HepG2 (cell line): ENCODE measurements around the gene PRSS36. TPM values are rescaled to one million over a fixed set of nuclear protein-coding genes. Genes with fewer than 3 reads are reported as not detected.

ENCODE experiments used
- AHR ChIP-seq: IDR thresholded peaks from 2 replicates; pipeline ENCODE4 v1.6.1; 2018; ENCODE audit warnings: missing genetic modification reagents, missing compliant biosample characterization
- E2F2 ChIP-seq: sonication (generic); formaldehyde crosslinking; IDR thresholded peaks from 2 replicates; pipeline ENCODE4 v1.4.0; 2020; ENCODE audit warnings: missing genetic modification reagents, borderline replicate concordance
- ELF4 ChIP-seq: sonication (generic); formaldehyde crosslinking; IDR thresholded peaks from 2 replicates; pipeline ENCODE4 v1.5.0; 2020; ENCODE audit warnings: missing genetic modification reagents, mild to moderate bottlenecking, moderate library complexity, borderline replicate concordance
- HDAC6 ChIP-seq: fragments of 200-600 bp; sonication (generic); IDR thresholded peaks from 2 replicates; pipeline ENCODE4 v1.7.0; 2017; ENCODE audit warnings: mild to moderate bottlenecking, antibody characterized with exemption, low read length, low read depth
- HNRNPL ChIP-seq: fragments of 200-400 bp; formaldehyde crosslinking; IDR thresholded peaks from 2 replicates; pipeline ENCODE4 v1.6.1; 2017; ENCODE audit warnings: mild to moderate bottlenecking, low read depth, low read length
- IKZF1 ChIP-seq: fragments of 450-650 bp; IDR thresholded peaks from 2 replicates; pipeline ENCODE4 v1.7.1; 2016
- MED8 ChIP-seq: sonication (generic); formaldehyde crosslinking; IDR thresholded peaks from 2 replicates; pipeline ENCODE4 v1.8.1; 2023; ENCODE audit warnings: mild to moderate bottlenecking, missing genetic modification reagents; ENCODE audit not compliant: insufficient replicate concordance
- MIER3 ChIP-seq: IDR thresholded peaks from 2 replicates; pipeline ENCODE4 v1.6.1; 2016; ENCODE audit warnings: missing compliant biosample characterization, borderline replicate concordance
- MXI1 ChIP-seq: IDR thresholded peaks from 3 replicates; pipeline ENCODE4 v1.6.1; 2012; ENCODE audit warnings: low read depth, low read length, inconsistent platforms, borderline replicate concordance
- PHF21A ChIP-seq: sonication (generic); formaldehyde crosslinking; IDR thresholded peaks from 2 replicates; pipeline ENCODE4 v1.5.0; 2020; ENCODE audit warnings: mild to moderate bottlenecking, missing genetic modification reagents
- REPIN1 ChIP-seq: sonication (generic); formaldehyde crosslinking; IDR thresholded peaks from 2 replicates; pipeline ENCODE4 v1.8.0; 2022; ENCODE audit warnings: missing genetic modification reagents, low read depth, mild to moderate bottlenecking, borderline replicate concordance
- RXRA ChIP-seq: sonication (generic); formaldehyde crosslinking; IDR thresholded peaks from 2 replicates; pipeline ENCODE4 v1.5.1; 2020; ENCODE audit warnings: missing genetic modification reagents
- TCF7L2 ChIP-seq: IDR thresholded peaks from 2 replicates; pipeline ENCODE4 v1.6.1; 2011; ENCODE audit warnings: mild to moderate bottlenecking, low read depth, low read length, moderate library complexity
- THYN1 ChIP-seq: sonication (generic); formaldehyde crosslinking; IDR thresholded peaks from 2 replicates; pipeline ENCODE4 v1.8.1; 2023; ENCODE audit warnings: low read depth, mild to moderate bottlenecking, moderate library complexity, missing genetic modification reagents, borderline replicate concordance
- ZBTB49 ChIP-seq: sonication (generic); formaldehyde crosslinking; IDR thresholded peaks from 2 replicates; pipeline ENCODE4 v1.4.0; 2020; ENCODE audit warnings: missing genetic modification reagents, borderline replicate concordance
- ZFP36L2 ChIP-seq: sonication (generic); formaldehyde crosslinking; IDR thresholded peaks from 2 replicates; pipeline ENCODE4 v1.4.0; 2020; ENCODE audit warnings: missing genetic modification reagents
- ZNF350 ChIP-seq: sonication (generic); formaldehyde crosslinking; IDR thresholded peaks from 2 replicates; pipeline ENCODE4 v1.4.0; 2020; ENCODE audit warnings: mild to moderate bottlenecking, low read depth, missing genetic modification reagents, borderline replicate concordance
- ZNF530 ChIP-seq: sonication (generic); formaldehyde crosslinking; IDR thresholded peaks from 2 replicates; pipeline ENCODE4 v1.5.0; 2020; ENCODE audit warnings: low read depth, mild to moderate bottlenecking, missing genetic modification reagents
- ZNF614 ChIP-seq: IDR thresholded peaks from 2 replicates; pipeline ENCODE4 v1.6.1; 2018; ENCODE audit warnings: missing biosample characterization, missing genetic modification reagents, inconsistent platforms, borderline replicate concordance
- ZNF773 ChIP-seq: sonication (generic); formaldehyde crosslinking; IDR thresholded peaks from 2 replicates; pipeline ENCODE4 v1.4.0; 2020; ENCODE audit warnings: missing genetic modification reagents, borderline replicate concordance
- polyA plus RNA-seq, 8 experiments: library from polyadenylated mRNA; depleted of rRNA in 3 of 8; stranded (reverse) in 7 of 8; unstranded in 1 of 8; fragments of >200 nt; fragmentation: Illumina TruSeq in 4 of 8; extraction: Trizol in 4 of 8; gene quantifications; 2 replicates each; pipeline versions ENCODE4 v1.2.1 to v1.2.3, GENCODE V29; 2011 to 2016; ENCODE audit warnings: low read depth in 4 of 8, missing spikeins in 1 of 8, mixed read lengths in 1 of 8; ENCODE audit not compliant: insufficient read depth in 1 of 8
- total RNA-seq, 5 experiments: library from RNA; depleted of rRNA; stranded (reverse); fragments of >200 nt; fragmentation: Illumina TruSeq; extraction: Trizol; gene quantifications; 2 replicates each; pipeline ENCODE4 v1.2.3, GENCODE V29; 2016; ENCODE audit warnings: low read depth in 1 of 5
- TF ChIP-seq, protein P1 (sequence below), 2 experiments: sonication (generic) in 1 of 2; formaldehyde crosslinking in 1 of 2; IDR thresholded peaks; 2 replicates each; pipeline versions ENCODE4 v1.4.0 to v1.6.1; 2016 to 2020; ENCODE audit warnings: borderline replicate concordance in 1 of 2, low read depth in 1 of 2, mild to moderate bottlenecking in 1 of 2, missing genetic modification reagents in 1 of 2

The PRSS36 gene
- total and polyA plus RNA-seq, 2 of the 13 experiments (the other 11 are each of a cell fraction or from before 2014, with no cell fraction given), result 1.5 to 2.1 TPM

DNA sequence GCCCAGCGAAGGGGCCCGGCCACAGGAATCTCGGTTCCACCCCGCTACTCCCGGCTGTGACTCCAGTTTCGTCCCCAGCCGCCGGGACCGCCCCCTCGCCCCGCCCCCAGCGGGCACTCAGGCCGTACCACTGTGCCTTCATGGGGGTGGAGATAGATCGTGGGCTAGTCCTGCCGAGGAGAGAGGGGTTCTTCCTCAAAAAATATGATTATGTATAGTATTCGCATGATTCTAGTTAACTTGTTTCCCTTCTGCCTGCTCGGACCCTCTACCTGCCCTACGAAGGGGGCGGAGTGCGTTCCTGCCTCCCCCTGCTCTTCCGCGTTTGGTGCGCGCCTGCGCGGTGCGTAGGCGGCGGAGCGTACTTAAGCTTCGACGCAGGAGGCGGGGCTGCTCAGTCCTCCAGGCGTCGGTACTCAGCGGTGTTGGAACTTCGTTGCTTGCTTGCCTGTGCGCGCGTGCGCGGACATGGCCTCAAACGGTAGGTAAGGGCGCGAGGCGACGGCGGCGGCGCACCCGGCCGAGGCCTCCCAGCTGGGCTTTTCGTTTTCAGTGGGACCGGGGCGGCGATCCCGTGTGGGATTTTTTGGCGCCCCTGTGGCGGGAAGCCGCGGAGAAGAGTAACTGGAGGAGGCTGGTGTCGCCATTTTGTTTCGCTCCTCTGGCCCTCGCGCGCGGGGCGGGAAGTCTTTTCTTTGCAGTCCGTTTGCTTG is 30.0 kb upstream of the PRSS36 start, which contains the start of gene FUS (continued):
- TF ChIP-seq MXI1, result peak; percentile 37; the same call in 1 of the 3 replicates
- TF ChIP-seq ZNF530, result no peak
- peak; percentile 73 for TF ChIP-seq RXRA (CRISPR knock-in tag)
- peak; percentile 79; the same call in 1 of the 2 replicates for TF ChIP-seq ZNF614 (CRISPR knock-in tag)
- TF ChIP-seq ZFP36L2 (CRISPR knock-in tag), result peak; percentile 96
- TF ChIP-seq MED8 (CRISPR knock-in tag), result peak; percentile 98
- TF ChIP-seq IKZF1, result no peak
- no peak for TF ChIP-seq PHF21A (CRISPR knock-in tag)
- peak; percentile 71; the same call in 1 of the 2 replicates for TF ChIP-seq HNRNPL
- TF ChIP-seq, protein P1, sequence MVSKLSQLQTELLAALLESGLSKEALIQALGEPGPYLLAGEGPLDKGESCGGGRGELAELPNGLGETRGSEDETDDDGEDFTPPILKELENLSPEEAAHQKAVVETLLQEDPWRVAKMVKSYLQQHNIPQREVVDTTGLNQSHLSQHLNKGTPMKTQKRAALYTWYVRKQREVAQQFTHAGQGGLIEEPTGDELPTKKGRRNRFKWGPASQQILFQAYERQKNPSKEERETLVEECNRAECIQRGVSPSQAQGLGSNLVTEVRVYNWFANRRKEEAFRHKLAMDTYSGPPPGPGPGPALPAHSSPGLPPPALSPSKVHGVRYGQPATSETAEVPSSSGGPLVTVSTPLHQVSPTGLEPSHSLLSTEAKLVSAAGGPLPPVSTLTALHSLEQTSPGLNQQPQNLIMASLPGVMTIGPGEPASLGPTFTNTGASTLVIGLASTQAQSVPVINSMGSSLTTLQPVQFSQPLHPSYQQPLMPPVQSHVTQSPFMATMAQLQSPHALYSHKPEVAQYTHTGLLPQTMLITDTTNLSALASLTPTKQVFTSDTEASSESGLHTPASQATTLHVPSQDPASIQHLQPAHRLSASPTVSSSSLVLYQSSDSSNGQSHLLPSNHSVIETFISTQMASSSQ (IDR thresholded peaks at IDR 0.05; ENCODE audit: low read depth), result 0 out of 2 replicates have a peak, but pooled peaks have one; percentile 36
- TF ChIP-seq, protein P1 (CRISPR knock-in tag; IDR thresholded peaks at IDR 0.05; ENCODE audit: borderline replicate concordance), result peak; percentile 70; the same call in 1 of the 2 replicates
- TF ChIP-seq ZNF773, result 0 out of 2 replicates have a peak, but pooled peaks have one; percentile 41
- TF ChIP-seq MIER3 (CRISPR knock-in tag), result peak; percentile 41; the same call in 1 of the 2 replicates
- peak; percentile 88 for TF ChIP-seq AHR
- TF ChIP-seq HDAC6, result peak; percentile 78; the same call in 1 of the 2 replicates
- TF ChIP-seq THYN1 (CRISPR knock-in tag), result no peak; the same call in none of the 2 replicates
- TF ChIP-seq REPIN1 (CRISPR knock-in tag), result peak; percentile 65; the same call in 1 of the 2 replicates
- TF ChIP-seq TCF7L2, result no peak
- TF ChIP-seq ZBTB49 (CRISPR knock-in tag), result peak; percentile 97; the same call in 1 of the 2 replicates
- TF ChIP-seq E2F2 (CRISPR knock-in tag), result peak; percentile 99
- TF ChIP-seq ELF4 (CRISPR knock-in tag), result peak; percentile 70; the same call in 1 of the 2 replicates
- TF ChIP-seq ZNF350, result peak; percentile 95
